Measurements from ENCODE around the gene GPC6. TPM values are rescaled to one million over a fixed set of nuclear protein-coding genes. Genes with fewer than 3 reads are reported as not detected.

Gene GPC6
- total RNA-seq, 5 donors from 2014 or later (not counting 1 experiment from before 2014, with no cell fraction given): 0.03 to 0.18 (median 0.06) TPM; not detected in 2

- POLR2A ChIA-PET: no interaction called here
- Mint-ChIP-seq H3K36me3 (no peaks in the 10 kb centered on the region), H3K27me3 (peaks cover 0 to 8% of the 10 kb centered on the region in 2 donors), H3K4me1 (peaks cover 10 to 17% (median 14%) of the 10 kb centered on the region in 3 donors), H3K4me3 (no peak overlapping the region), H3K9me3 (no peaks in the 10 kb centered on the region), H3K27ac (peak overlapping the region in 1 of 2 donors; percentile 13)
- H3K4me1 ChIP-seq (ENCODE audit: control insufficient read depth in 1 of 2, extremely low read depth in 1 of 2, insufficient read depth in 2 of 2, low read length in 2 of 2): peaks cover 0 to 4% of the 10 kb centered on the region in 2 experiments
- WGBS (ENCODE audit: insufficient coverage): 18% methylated on average over 4 of the region's 5 CpGs
- CTCF ChIA-PET: no interaction called here
- H3K4me3 ChIP-seq (ENCODE audit: control insufficient read depth in 1 of 2, extremely low read depth in 1 of 2, low read length in 1 of 2): no peak overlapping the region
- DNase-seq (no peak), ATAC-seq (replicated peaks in 1 of 4) (peak in 1 of 4 experiments; percentile 51)
- H3K9me3 ChIP-seq: no peaks in the 10 kb centered on the region
- no peaks in the 10 kb centered on the region for H3K36me3 ChIP-seq (ENCODE audit: control insufficient read depth in 2 of 2, extremely low read depth in 1 of 2, insufficient read depth in 1 of 2, low read length in 1 of 2)
- H3K27me3 ChIP-seq (replicated peaks in 1 of 2; ENCODE audit: control insufficient read depth in 2 of 2, extremely low read depth in 1 of 2, insufficient read depth in 2 of 2, low read length in 1 of 2): no peaks in the 10 kb centered on the region
- H3K27ac ChIP-seq (ENCODE audit: low read length): no peak overlapping the region
Observed at GRCh38 chr13:94178625-94179244, 952.1 kb downstream of the GPC6 start.

GRCh38 chr13:94181461-94182107 is 955.0 kb downstream of the GPC6 start:
- Mint-ChIP-seq H3K36me3 (no peaks in the 10 kb centered on the region), H3K27me3 (peaks cover 6 to 15% of the 10 kb centered on the region in 2 donors), H3K9me3 (no peaks in the 10 kb centered on the region), H3K27ac (no peak overlapping the region), H3K4me3 (no peak overlapping the region), H3K4me1 (peaks cover 10 to 15% (median 14%) of the 10 kb centered on the region in 3 donors)
- WGBS (ENCODE audit: insufficient coverage): no CpG with 5 or more reads among the region's 1 CpG
- peaks cover 0 to 4% of the 10 kb centered on the region in 2 experiments for H3K4me1 ChIP-seq (ENCODE audit: control insufficient read depth in 1 of 2, extremely low read depth in 1 of 2, insufficient read depth in 2 of 2, low read length in 2 of 2)
- H3K27ac ChIP-seq (ENCODE audit: low read length): no peak overlapping the region
- POLR2A ChIA-PET: no interaction called here
- ATAC-seq (replicated peaks in 1 of 4): no peak
- no peaks in the 10 kb centered on the region for H3K36me3 ChIP-seq (ENCODE audit: control insufficient read depth in 2 of 2, extremely low read depth in 1 of 2, insufficient read depth in 1 of 2, low read length in 1 of 2)
- H3K27me3 ChIP-seq (replicated peaks in 1 of 2; ENCODE audit: control insufficient read depth in 2 of 2, extremely low read depth in 1 of 2, insufficient read depth in 2 of 2, low read length in 1 of 2): no peaks in the 10 kb centered on the region
- no peak overlapping the region for H3K4me3 ChIP-seq (ENCODE audit: control insufficient read depth in 1 of 2, extremely low read depth in 1 of 2, low read length in 1 of 2)
- CTCF ChIA-PET: no interaction called here
- DNase-seq: no peak
- H3K9me3 ChIP-seq: no peaks in the 10 kb centered on the region

- H3K27ac Mint-ChIP-seq: no peak overlapping the region
- no peak overlapping the region for H3K4me3 Mint-ChIP-seq
- peaks cover 6 to 15% of the 10 kb centered on the region in 2 donors for H3K27me3 Mint-ChIP-seq
- H3K4me1 ChIP-seq (ENCODE audit: control insufficient read depth in 1 of 2, extremely low read depth in 1 of 2, insufficient read depth in 2 of 2, low read length in 2 of 2): peaks cover 0 to 4% of the 10 kb centered on the region in 2 experiments
- H3K27ac ChIP-seq (ENCODE audit: low read length): no peak overlapping the region
- no peaks in the 10 kb centered on the region for H3K36me3 Mint-ChIP-seq
- no peak overlapping the region for H3K4me3 ChIP-seq (ENCODE audit: control insufficient read depth in 1 of 2, extremely low read depth in 1 of 2, low read length in 1 of 2)
- H3K9me3 Mint-ChIP-seq: no peaks in the 10 kb centered on the region
- CTCF ChIA-PET: no interaction called here
- peaks cover 10 to 14% (median 12%) of the 10 kb centered on the region in 3 donors for H3K4me1 Mint-ChIP-seq
- no peak for DNase-seq
- H3K27me3 ChIP-seq (replicated peaks in 1 of 2; ENCODE audit: control insufficient read depth in 2 of 2, extremely low read depth in 1 of 2, insufficient read depth in 2 of 2, low read length in 1 of 2): no peaks in the 10 kb centered on the region
- H3K36me3 ChIP-seq (ENCODE audit: control insufficient read depth in 2 of 2, extremely low read depth in 1 of 2, insufficient read depth in 1 of 2, low read length in 1 of 2): no peaks in the 10 kb centered on the region
- POLR2A ChIA-PET: no interaction called here
- no peaks in the 10 kb centered on the region for H3K9me3 ChIP-seq
- ATAC-seq (replicated peaks in 1 of 4): no peak
Observed at GRCh38 chr13:94182185-94182761, 955.7 kb downstream of the GPC6 start.

GRCh38 chr13:94186470-94186869 is 959.9 kb downstream of the GPC6 start:
- no peaks in the 10 kb centered on the region for H3K9me3 Mint-ChIP-seq
- H3K27ac ChIP-seq (ENCODE audit: low read length): no peak overlapping the region
- H3K4me1 ChIP-seq (ENCODE audit: control insufficient read depth in 1 of 2, extremely low read depth in 1 of 2, insufficient read depth in 2 of 2, low read length in 2 of 2): no peaks in the 10 kb centered on the region
- H3K36me3 ChIP-seq (ENCODE audit: control insufficient read depth in 2 of 2, extremely low read depth in 1 of 2, insufficient read depth in 1 of 2, low read length in 1 of 2): no peaks in the 10 kb centered on the region
- no peaks in the 10 kb centered on the region for H3K36me3 Mint-ChIP-seq
- H3K4me1 Mint-ChIP-seq: no peaks in the 10 kb centered on the region
- no CpG with 5 or more reads among the region's 3 CpGs for WGBS (ENCODE audit: insufficient coverage)
- H3K9me3 ChIP-seq: no peaks in the 10 kb centered on the region
- peaks cover 6 to 19% of the 10 kb centered on the region in 2 donors for H3K27me3 Mint-ChIP-seq
- ChIA-PET POLR2A (no interaction called here), CTCF (no interaction called here)
- peaks cover 0 to 7% of the 10 kb centered on the region in 2 experiments for H3K27me3 ChIP-seq (replicated peaks in 1 of 2; ENCODE audit: control insufficient read depth in 2 of 2, extremely low read depth in 1 of 2, insufficient read depth in 2 of 2, low read length in 1 of 2)
- no peak overlapping the region for H3K4me3 Mint-ChIP-seq
- DNase-seq: no peak
- H3K4me3 ChIP-seq (ENCODE audit: control insufficient read depth in 1 of 2, extremely low read depth in 1 of 2, low read length in 1 of 2): no peak overlapping the region
- ATAC-seq (replicated peaks in 1 of 4): no peak
- H3K27ac Mint-ChIP-seq: no peak overlapping the region

- DNase-seq (no peak), ATAC-seq (replicated peaks in 1 of 4) (no peak)
- H3K4me1 ChIP-seq (ENCODE audit: control insufficient read depth in 1 of 2, extremely low read depth in 1 of 2, insufficient read depth in 2 of 2, low read length in 2 of 2): no peaks in the 10 kb centered on the region
- peaks cover 0 to 7% of the 10 kb centered on the region in 2 experiments for H3K27me3 ChIP-seq (replicated peaks in 1 of 2; ENCODE audit: control insufficient read depth in 2 of 2, extremely low read depth in 1 of 2, insufficient read depth in 2 of 2, low read length in 1 of 2)
- H3K36me3 ChIP-seq (ENCODE audit: control insufficient read depth in 2 of 2, extremely low read depth in 1 of 2, insufficient read depth in 1 of 2, low read length in 1 of 2): no peaks in the 10 kb centered on the region
- ChIA-PET CTCF (no interaction called here), POLR2A (no interaction called here)
- Mint-ChIP-seq H3K4me3 (no peak overlapping the region), H3K36me3 (no peaks in the 10 kb centered on the region), H3K27me3 (peaks cover 6 to 19% of the 10 kb centered on the region in 2 donors), H3K9me3 (no peaks in the 10 kb centered on the region), H3K4me1 (peaks cover 0 to 2% (median 0%) of the 10 kb centered on the region in 3 donors), H3K27ac (no peak overlapping the region)
- H3K4me3 ChIP-seq (ENCODE audit: control insufficient read depth in 1 of 2, extremely low read depth in 1 of 2, low read length in 1 of 2): no peak overlapping the region
- 100% methylated on average over 2 of the region's 5 CpGs for WGBS (ENCODE audit: insufficient coverage)
- no peak overlapping the region for H3K27ac ChIP-seq (ENCODE audit: low read length)
- no peaks in the 10 kb centered on the region for H3K9me3 ChIP-seq
Observed at GRCh38 chr13:94188201-94188854, 961.7 kb downstream of the GPC6 start.

- Histone ChIP-seq H3K9me3 (no peaks in the 10 kb centered on the region), H3K27ac (ENCODE audit: low read length) (no peak overlapping the region), H3K27me3 (replicated peaks in 1 of 2; ENCODE audit: control insufficient read depth in 2 of 2, extremely low read depth in 1 of 2, insufficient read depth in 2 of 2, low read length in 1 of 2) (peaks cover 0 to 7% of the 10 kb centered on the region in 2 experiments), H3K4me1 (ENCODE audit: control insufficient read depth in 1 of 2, extremely low read depth in 1 of 2, insufficient read depth in 2 of 2, low read length in 2 of 2) (no peaks in the 10 kb centered on the region), H3K36me3 (ENCODE audit: control insufficient read depth in 2 of 2, extremely low read depth in 1 of 2, insufficient read depth in 1 of 2, low read length in 1 of 2) (no peaks in the 10 kb centered on the region), H3K4me3 (ENCODE audit: control insufficient read depth in 1 of 2, extremely low read depth in 1 of 2, low read length in 1 of 2) (no peak overlapping the region)
- peaks cover 0 to 2% (median 0%) of the 10 kb centered on the region in 3 donors for H3K4me1 Mint-ChIP-seq
- DNase-seq: no peak
- POLR2A ChIA-PET: no interaction called here
- no peak overlapping the region for H3K4me3 Mint-ChIP-seq
- H3K9me3 Mint-ChIP-seq: no peaks in the 10 kb centered on the region
- 100% methylated on average over 1 of the region's 3 CpGs for WGBS (ENCODE audit: insufficient coverage)
- no peak for ATAC-seq (replicated peaks in 1 of 4)
- H3K36me3 Mint-ChIP-seq: no peaks in the 10 kb centered on the region
- H3K27ac Mint-ChIP-seq: no peak overlapping the region
- H3K27me3 Mint-ChIP-seq: peaks cover 0 to 4% of the 10 kb centered on the region in 2 donors
- CTCF ChIA-PET: no interaction called here
Observed at GRCh38 chr13:94192431-94192975, 965.9 kb downstream of the GPC6 start.

All from T-cell (primary cell).